K562 (cell line): ENCODE data around the gene EXOG.

ENCODE experiments used
- CTCF ChIP-seq, 3 experiments: IDR thresholded peaks in 2 of 3; conservative IDR thresholded peaks in 1 of 3; 2 replicates each; pipeline ENCODE4 v1.5.1; 2011 to 2012; ENCODE audit warnings: low read length in 3 of 3, mild to moderate bottlenecking in 3 of 3, control low read depth in 2 of 3, improper control_type of control experiment in 1 of 3, inconsistent platforms in 1 of 3, low read depth in 1 of 3, mixed read lengths in 1 of 3, moderate library complexity in 1 of 3; ENCODE audit not compliant: insufficient read depth in 2 of 3
- HNRNPH1 ChIP-seq: fragments of 200-400 bp; formaldehyde crosslinking; optimal IDR thresholded peaks from 2 replicates; pipeline ENCODE3; 2017; ENCODE audit warnings: low read depth, mild to moderate bottlenecking, low read length, moderate library complexity
- MTA2 ChIP-seq: fragments of 450-650 bp; IDR thresholded peaks from 2 replicates; pipeline ENCODE4 v1.6.1; 2016; ENCODE audit warnings: low read depth
- PML ChIP-seq: IDR thresholded peaks from 2 replicates; pipeline ENCODE4 v1.6.1; 2012; ENCODE audit warnings: low read length, inconsistent platforms
- RBM39 ChIP-seq: fragments of 200-400 bp; formaldehyde crosslinking; optimal IDR thresholded peaks from 2 replicates; pipeline ENCODE3; 2018; ENCODE audit warnings: low read depth, low read length
- ZBTB43 ChIP-seq: sonication (generic); formaldehyde crosslinking; IDR thresholded peaks from 2 replicates; pipeline ENCODE4 v1.8.0; 2023; ENCODE audit warnings: mild to moderate bottlenecking, missing genetic modification reagents

GRCh38 chr3:38574411-38575278 lies 78.5 kb downstream of the EXOG start:
- no peak for TF ChIP-seq MTA2
- no peak for TF ChIP-seq CTCF (IDR thresholded peaks at IDR 0.05 in 2 of 3, conservative IDR thresholded peaks at IDR 0.05 in 1 of 3; ENCODE audit: insufficient read depth in 2 of 3, low read depth in 1 of 3, low read length in 3 of 3)
- TF ChIP-seq HNRNPH1 = no peak
- no peak for TF ChIP-seq RBM39
- TF ChIP-seq PML = no peak
- no peak for TF ChIP-seq ZBTB43
